GM23338 (cell line): ENCODE measurements around the gene SOD3. TPM values are rescaled to one million over a fixed set of nuclear protein-coding genes. Genes with fewer than 3 reads are reported as not detected.

Experiments
- ATAC-seq: fragments of 200-7000 bp; cut with Tn5 transposase; 3 replicates; pipeline ENCODE4 v1.9.1; 2020
- DNase-seq: peaks from one replicate; pipeline ENCODE4 v3.0.0-alpha.2; 2015; ENCODE audit warnings: low spot score
- H2AFZ ChIP-seq: fragments of 200-600 bp; sonication (generic); 2 replicates; pipeline ENCODE4 v1.8.0; 2016; ENCODE audit warnings: antibody characterized with exemption, mild to moderate bottlenecking, moderate library complexity
- H3F3A ChIP-seq: fragments of 200-600 bp; sonication (generic); replicated peaks from 2 replicates; pipeline ENCODE4 v1.8.0; 2017; ENCODE audit warnings: antibody characterized with exemption, mixed run types, low read depth
- H3K27ac ChIP-seq: fragments of 200-600 bp; sonication (generic); 2 replicates; pipeline ENCODE4 v1.6.1; 2016; ENCODE audit warnings: low read depth
- H3K27me3 ChIP-seq: fragments of 200-600 bp; sonication (generic); 2 replicates; pipeline ENCODE4 v1.8.0; 2016; ENCODE audit warnings: mild to moderate bottlenecking, mixed run types, moderate library complexity; ENCODE audit not compliant: insufficient read depth
- H3K36me3 ChIP-seq: fragments of 200-600 bp; sonication (generic); 2 replicates; pipeline ENCODE4 v1.8.0; 2016; ENCODE audit warnings: mild to moderate bottlenecking; ENCODE audit not compliant: insufficient read depth
- H3K4me1 ChIP-seq: fragments of 200-600 bp; sonication (generic); 2 replicates; pipeline ENCODE4 v1.8.0; 2016; ENCODE audit warnings: mild to moderate bottlenecking, moderate library complexity; ENCODE audit not compliant: insufficient read depth
- H3K4me2 ChIP-seq: fragments of 200-600 bp; sonication (generic); 2 replicates; pipeline ENCODE4 v1.7.1; 2017; ENCODE audit warnings: mixed run types
- H3K4me3 ChIP-seq: fragments of 200-600 bp; sonication (generic); 2 replicates; pipeline ENCODE4 v1.6.1; 2016; ENCODE audit warnings: mixed run types
- H3K79me2 ChIP-seq: fragments of 200-600 bp; sonication (generic); replicated peaks from 2 replicates; pipeline ENCODE4 v1.8.0; 2017; ENCODE audit warnings: mild to moderate bottlenecking; ENCODE audit not compliant: insufficient read depth
- H3K9me2 ChIP-seq: fragments of 200-600 bp; sonication (generic); 2 replicates; pipeline ENCODE4 v1.8.0; 2017; ENCODE audit not compliant: insufficient read depth
- H4K20me1 ChIP-seq: fragments of 200-600 bp; sonication (generic); replicated peaks from 2 replicates; pipeline ENCODE4 v1.8.0; 2017; ENCODE audit warnings: mild to moderate bottlenecking; ENCODE audit not compliant: insufficient read depth
- H3K27ac Mint-ChIP-seq: 2 replicates; pipeline ENCODE4 v1.8.0; 2020; ENCODE audit warnings: inconsistent platforms, mild to moderate bottlenecking, moderate library complexity, mixed read lengths
- H3K27me3 Mint-ChIP-seq: 3 replicates; pipeline ENCODE4 v1.8.0; 2022; ENCODE audit warnings: low read depth, mild to moderate bottlenecking, moderate library complexity, mixed read lengths, inconsistent platforms; ENCODE audit not compliant: insufficient read depth, poor library complexity
- H3K36me3 Mint-ChIP-seq: 3 replicates; pipeline ENCODE4 v1.8.0; 2021; ENCODE audit warnings: low read depth, mild to moderate bottlenecking, inconsistent platforms, moderate library complexity, mixed read lengths
- H3K4me1 Mint-ChIP-seq: 3 replicates; pipeline ENCODE4 v1.8.0; 2020; ENCODE audit warnings: mild to moderate bottlenecking, inconsistent platforms, mixed read lengths
- H3K4me3 Mint-ChIP-seq: 3 replicates; pipeline ENCODE4 v1.8.0; 2021; ENCODE audit warnings: moderate library complexity, mild to moderate bottlenecking, inconsistent platforms, mixed read lengths
- H3K9me3 Mint-ChIP-seq: 3 replicates; pipeline ENCODE4 v1.8.0; 2020; ENCODE audit warnings: moderate library complexity, mild to moderate bottlenecking, inconsistent platforms, mixed read lengths
- EZH2phosphoT487 ChIP-seq: fragments of 200-600 bp; sonication (generic); IDR thresholded peaks from one replicate; pipeline ENCODE4 v1.8.1; 2018; ENCODE audit warnings: antibody characterized with exemption; ENCODE audit not compliant: unreplicated experiment
- polyA plus RNA-seq: library from polyadenylated mRNA; unstranded; fragments of >200 nt; fragmentation: Nextera tagmentation; extraction: Ambion mirVana; gene quantifications from 2 replicates; pipeline ENCODE4 v1.2.1, GENCODE V29; 2016
- total RNA-seq: library from RNA; depleted of rRNA; stranded (reverse); fragments of >200 nt; shearing (Covaris generic); gene quantifications from 2 replicates; pipeline ENCODE4 v1.2.3, GENCODE V29; 2014
- TF ChIP-seq, protein P1 (sequence below), 2 experiments: fragments of 200-600 bp in 1 of 2; sonication (generic) in 1 of 2; conservative IDR thresholded peaks; 2 replicates each; pipeline versions ENCODE4 v1.5.1 to v1.6.1; 2016 to 2017; ENCODE audit warnings: antibody characterized with exemption in 2 of 2, low read depth in 2 of 2, mild to moderate bottlenecking in 2 of 2, moderate library complexity in 1 of 2
- TF ChIP-seq, protein P2 (sequence below): fragments of 250-450 bp; sonication (Bioruptor Pico); IDR thresholded peaks from 2 replicates; pipeline ENCODE4 v1.5.0; 2020; ENCODE audit warnings: mild to moderate bottlenecking, moderate library complexity

SOD3 gene
- total and polyA plus RNA-seq, 2 experiments from 2014 or later = 7.5 to 11.8 TPM

DNA sequence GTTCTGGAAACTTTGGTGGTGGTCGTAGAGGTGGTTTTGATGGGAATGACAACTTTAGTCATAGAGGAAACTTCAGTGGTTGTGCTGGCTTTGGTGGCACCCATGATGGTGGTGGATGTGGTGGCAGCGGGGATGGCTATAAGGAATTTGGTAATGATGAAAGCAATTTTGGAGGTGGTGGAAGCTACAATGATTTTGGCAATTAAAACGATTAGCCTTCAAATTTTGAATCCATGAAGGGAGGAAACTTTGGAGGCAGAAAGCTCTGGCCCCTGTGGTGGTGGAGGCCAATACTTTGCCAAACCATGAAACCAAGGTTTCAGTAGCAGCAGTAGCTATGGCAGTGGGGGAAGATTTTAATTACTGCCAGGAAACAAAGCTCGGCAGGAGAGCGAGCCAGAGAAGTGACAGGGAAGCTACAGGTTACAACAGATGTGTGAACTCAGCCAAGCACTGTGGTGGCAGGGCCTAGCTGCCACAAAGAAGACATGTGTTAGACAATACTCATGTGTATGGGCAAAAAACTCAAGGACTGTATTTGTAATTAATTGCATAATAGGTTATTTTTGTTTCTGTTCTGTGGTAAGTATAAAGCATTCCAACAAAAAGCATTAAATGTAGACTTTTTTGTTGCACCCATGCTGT is 23.2 kb upstream of the SOD3 start:
- H3K9me2 ChIP-seq = 0 out of 2 replicates have a peak, but pooled peaks cover 10% of the 10 kb centered on the region
- no peaks in the 10 kb centered on the region for H3K27me3 ChIP-seq
- Mint-ChIP-seq H3K4me1 (peaks cover 10% of the 10 kb centered on the region), H3K27me3 (peaks cover 2% of the 10 kb centered on the region), H3K4me3 (no peak overlapping the region), H3K9me3 (no peaks in the 10 kb centered on the region), H3K27ac (no peak overlapping the region), H3K36me3 (no peaks in the 10 kb centered on the region; the same call in 2 of the 3 replicates)
- H3F3A ChIP-seq = 0 out of 2 replicates have a peak, but pooled peaks cover 3% of the 10 kb centered on the region
- TF ChIP-seq, protein P1, sequence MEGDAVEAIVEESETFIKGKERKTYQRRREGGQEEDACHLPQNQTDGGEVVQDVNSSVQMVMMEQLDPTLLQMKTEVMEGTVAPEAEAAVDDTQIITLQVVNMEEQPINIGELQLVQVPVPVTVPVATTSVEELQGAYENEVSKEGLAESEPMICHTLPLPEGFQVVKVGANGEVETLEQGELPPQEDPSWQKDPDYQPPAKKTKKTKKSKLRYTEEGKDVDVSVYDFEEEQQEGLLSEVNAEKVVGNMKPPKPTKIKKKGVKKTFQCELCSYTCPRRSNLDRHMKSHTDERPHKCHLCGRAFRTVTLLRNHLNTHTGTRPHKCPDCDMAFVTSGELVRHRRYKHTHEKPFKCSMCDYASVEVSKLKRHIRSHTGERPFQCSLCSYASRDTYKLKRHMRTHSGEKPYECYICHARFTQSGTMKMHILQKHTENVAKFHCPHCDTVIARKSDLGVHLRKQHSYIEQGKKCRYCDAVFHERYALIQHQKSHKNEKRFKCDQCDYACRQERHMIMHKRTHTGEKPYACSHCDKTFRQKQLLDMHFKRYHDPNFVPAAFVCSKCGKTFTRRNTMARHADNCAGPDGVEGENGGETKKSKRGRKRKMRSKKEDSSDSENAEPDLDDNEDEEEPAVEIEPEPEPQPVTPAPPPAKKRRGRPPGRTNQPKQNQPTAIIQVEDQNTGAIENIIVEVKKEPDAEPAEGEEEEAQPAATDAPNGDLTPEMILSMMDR (conservative IDR thresholded peaks at IDR 0.05; ENCODE audit: low read depth in 2 of 2) = no peak
- no peak for TF ChIP-seq EZH2phosphoT487
- TF ChIP-seq, protein P2, sequence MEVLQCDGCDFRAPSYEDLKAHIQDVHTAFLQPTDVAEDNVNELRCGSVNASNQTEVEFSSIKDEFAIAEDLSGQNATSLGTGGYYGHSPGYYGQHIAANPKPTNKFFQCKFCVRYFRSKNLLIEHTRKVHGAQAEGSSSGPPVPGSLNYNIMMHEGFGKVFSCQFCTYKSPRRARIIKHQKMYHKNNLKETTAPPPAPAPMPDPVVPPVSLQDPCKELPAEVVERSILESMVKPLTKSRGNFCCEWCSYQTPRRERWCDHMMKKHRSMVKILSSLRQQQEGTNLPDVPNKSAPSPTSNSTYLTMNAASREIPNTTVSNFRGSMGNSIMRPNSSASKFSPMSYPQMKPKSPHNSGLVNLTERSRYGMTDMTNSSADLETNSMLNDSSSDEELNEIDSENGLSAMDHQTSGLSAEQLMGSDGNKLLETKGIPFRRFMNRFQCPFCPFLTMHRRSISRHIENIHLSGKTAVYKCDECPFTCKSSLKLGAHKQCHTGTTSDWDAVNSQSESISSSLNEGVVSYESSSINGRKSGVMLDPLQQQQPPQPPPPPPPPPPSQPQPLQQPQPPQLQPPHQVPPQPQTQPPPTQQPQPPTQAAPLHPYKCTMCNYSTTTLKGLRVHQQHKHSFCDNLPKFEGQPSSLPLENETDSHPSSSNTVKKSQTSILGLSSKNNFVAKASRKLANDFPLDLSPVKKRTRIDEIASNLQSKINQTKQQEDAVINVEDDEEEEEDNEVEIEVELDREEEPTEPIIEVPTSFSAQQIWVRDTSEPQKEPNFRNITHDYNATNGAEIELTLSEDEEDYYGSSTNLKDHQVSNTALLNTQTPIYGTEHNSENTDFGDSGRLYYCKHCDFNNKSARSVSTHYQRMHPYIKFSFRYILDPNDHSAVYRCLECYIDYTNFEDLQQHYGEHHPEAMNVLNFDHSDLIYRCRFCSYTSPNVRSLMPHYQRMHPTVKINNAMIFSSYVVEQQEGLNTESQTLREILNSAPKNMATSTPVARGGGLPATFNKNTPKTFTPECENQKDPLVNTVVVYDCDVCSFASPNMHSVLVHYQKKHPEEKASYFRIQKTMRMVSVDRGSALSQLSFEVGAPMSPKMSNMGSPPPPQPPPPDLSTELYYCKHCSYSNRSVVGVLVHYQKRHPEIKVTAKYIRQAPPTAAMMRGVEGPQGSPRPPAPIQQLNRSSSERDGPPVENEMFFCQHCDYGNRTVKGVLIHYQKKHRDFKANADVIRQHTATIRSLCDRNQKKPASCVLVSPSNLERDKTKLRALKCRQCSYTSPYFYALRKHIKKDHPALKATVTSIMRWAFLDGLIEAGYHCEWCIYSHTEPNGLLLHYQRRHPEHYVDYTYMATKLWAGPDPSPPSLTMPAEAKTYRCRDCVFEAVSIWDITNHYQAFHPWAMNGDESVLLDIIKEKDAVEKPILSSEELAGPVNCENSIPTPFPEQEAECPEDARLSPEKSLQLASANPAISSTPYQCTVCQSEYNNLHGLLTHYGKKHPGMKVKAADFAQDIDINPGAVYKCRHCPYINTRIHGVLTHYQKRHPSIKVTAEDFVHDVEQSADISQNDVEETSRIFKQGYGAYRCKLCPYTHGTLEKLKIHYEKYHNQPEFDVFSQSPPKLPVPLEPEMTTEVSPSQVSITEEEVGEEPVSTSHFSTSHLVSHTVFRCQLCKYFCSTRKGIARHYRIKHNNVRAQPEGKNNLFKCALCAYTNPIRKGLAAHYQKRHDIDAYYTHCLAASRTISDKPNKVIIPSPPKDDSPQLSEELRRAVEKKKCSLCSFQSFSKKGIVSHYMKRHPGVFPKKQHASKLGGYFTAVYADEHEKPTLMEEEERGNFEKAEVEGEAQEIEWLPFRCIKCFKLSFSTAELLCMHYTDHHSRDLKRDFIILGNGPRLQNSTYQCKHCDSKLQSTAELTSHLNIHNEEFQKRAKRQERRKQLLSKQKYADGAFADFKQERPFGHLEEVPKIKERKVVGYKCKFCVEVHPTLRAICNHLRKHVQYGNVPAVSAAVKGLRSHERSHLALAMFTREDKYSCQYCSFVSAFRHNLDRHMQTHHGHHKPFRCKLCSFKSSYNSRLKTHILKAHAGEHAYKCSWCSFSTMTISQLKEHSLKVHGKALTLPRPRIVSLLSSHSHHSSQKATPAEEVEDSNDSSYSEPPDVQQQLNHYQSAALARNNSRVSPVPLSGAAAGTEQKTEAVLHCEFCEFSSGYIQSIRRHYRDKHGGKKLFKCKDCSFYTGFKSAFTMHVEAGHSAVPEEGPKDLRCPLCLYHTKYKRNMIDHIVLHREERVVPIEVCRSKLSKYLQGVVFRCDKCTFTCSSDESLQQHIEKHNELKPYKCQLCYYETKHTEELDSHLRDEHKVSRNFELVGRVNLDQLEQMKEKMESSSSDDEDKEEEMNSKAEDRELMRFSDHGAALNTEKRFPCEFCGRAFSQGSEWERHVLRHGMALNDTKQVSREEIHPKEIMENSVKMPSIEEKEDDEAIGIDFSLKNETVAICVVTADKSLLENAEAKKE = no peak
- H3K4me3 ChIP-seq = no peak overlapping the region
- H3K27ac ChIP-seq = no peak overlapping the region
- no peaks in the 10 kb centered on the region for H3K79me2 ChIP-seq
- no peaks in the 10 kb centered on the region for H3K4me1 ChIP-seq
- H4K20me1 ChIP-seq = no peaks in the 10 kb centered on the region
- no peak overlapping the region for H3K4me2 ChIP-seq
- no peak overlapping the region for H2AFZ ChIP-seq
- no peak for ATAC-seq
- H3K36me3 ChIP-seq = no peaks in the 10 kb centered on the region
- no peak for DNase-seq
